Stomach (tissue), 9 donors: ENCODE data around the gene KLHL14. TPM values are rescaled to one million over a fixed set of nuclear protein-coding genes. Genes with fewer than 3 reads are reported as not detected.

Experiments used
- DNase-seq, 2 donors: peaks; one replicate each; pipeline versions ENCODE4 v3.0.0 to v3.0.0-alpha.2; 2013 to 2019
- H3K27ac ChIP-seq, 5 donors: fragments of 200-600 bp in 4 of 5; sonication (generic) in 4 of 5; one replicate each; pipeline ENCODE4 v1.5.1; 2013 to 2019; ENCODE audit warnings: mild to moderate bottlenecking in 1 of 5, moderate library complexity in 1 of 5
- H3K27me3 ChIP-seq, 3 donors: fragments of 200-600 bp; sonication (generic); one replicate each; pipeline ENCODE4 v1.5.1; 2017 to 2019; ENCODE audit warnings: mixed run types in 1 of 3
- H3K36me3 ChIP-seq, 4 donors: fragments of 200-600 bp; sonication (generic); 1 replicate in 3 of 4; 2 replicates in 1 of 4; pipeline ENCODE4 v1.5.1; 2016 to 2019
- H3K4me1 ChIP-seq, 4 donors: fragments of 200-600 bp; sonication (generic); one replicate each; pipeline ENCODE4 v1.5.1; 2016 to 2019
- H3K4me3 ChIP-seq, 4 donors: fragments of 200-600 bp; sonication (generic) in 3 of 4; one replicate each; pipeline ENCODE4 v1.5.1; 2016 to 2019; ENCODE audit warnings: mild to moderate bottlenecking in 1 of 4
- H3K9me3 ChIP-seq, 4 donors: fragments of 200-600 bp; sonication (generic); one replicate each; pipeline ENCODE4 v1.5.1; 2016 to 2019
- CTCF ChIP-seq, 7 experiments: fragments of 450-650 bp in 4 of 7; fragments of 200-600 bp in 3 of 7; sonication (generic) in 3 of 7; IDR thresholded peaks; one replicate each; pipeline ENCODE4 v1.5.1; 2016 to 2019; ENCODE audit warnings: antibody characterized with exemption in 7 of 7, control low read depth in 2 of 7, mild to moderate bottlenecking in 1 of 7
- EP300 ChIP-seq: sonication (generic); formaldehyde crosslinking; IDR thresholded peaks from one replicate; pipeline ENCODE4 v1.6.1; 2017; ENCODE audit warnings: antibody characterized with exemption
- POLR2A ChIP-seq, 4 donors: fragments of 450-650 bp; IDR thresholded peaks; one replicate each; pipeline ENCODE4 v1.6.1; 2016; ENCODE audit warnings: antibody characterized with exemption in 4 of 4, control low read depth in 2 of 4, mild to moderate bottlenecking in 1 of 4, moderate library complexity in 1 of 4
- POLR2AphosphoS5 ChIP-seq, 3 donors: sonication (generic); formaldehyde crosslinking; IDR thresholded peaks; one replicate each; pipeline ENCODE4 v1.6.1; 2016; ENCODE audit warnings: antibody characterized with exemption in 3 of 3
- WGBS, 5 donors: extraction: QIAGEN DNeasy Blood & Tissue Kit in 3 of 5; methylation state at CpG; one replicate each; pipeline versions ENCODE4 v1.1.5 to v1.1.7; 2013 to 2018; 5-methylcytosine and 5-hydroxymethylcytosine counted together
- intact Hi-C: fragments of 100-400 bp; cut with DNase I; formaldehyde crosslinking; loops from one replicate; pipeline ENCODE4 v1.15.1; 2023; ENCODE audit warnings: low total_unique reads
- polyA plus RNA-seq, 3 donors: library from polyadenylated mRNA; stranded (reverse); fragments of 200-250 nt; gene quantifications; one replicate each; pipeline ENCODE4 v1.2.3, GENCODE V29; 2013
- total RNA-seq, 5 donors: library from RNA; depleted of rRNA; stranded (reverse); fragments of >200 nt; gene quantifications; one replicate each; pipeline versions ENCODE4 v1.1.0 to v1.2.3, GENCODE V29; 2014 to 2016
- donor health status: healthy with polysubstance abuse.
- donor health status: Bipolar disorder and iron deficiency.
- donor health status: healthy.

Gene KLHL14
- total and polyA plus RNA-seq, 8 donors = 0.15 to 3.5 (median 0.41) TPM; not detected in 4

- Histone ChIP-seq H3K36me3 (no peaks in the 10 kb centered on the region), H3K4me3 (peak overlapping the region; percentile 43 to 61 (median 52)), H3K27me3 (peaks cover 0 to 61% (median 37%) of the 10 kb centered on the region in 3 donors), H3K4me1 (peaks cover 23 to 31% (median 29%) of the 10 kb centered on the region in 4 donors), H3K27ac (no peak overlapping the region), H3K9me3 (no peaks in the 10 kb centered on the region)
- WGBS, 5 donors = 3 to 9% (median 4%) methylated on average over 19 to 31 of the region's 31 CpGs
- peak in 1 of 2 donors; percentile 44 for DNase-seq
- no peak for TF ChIP-seq EP300
- no peak for TF ChIP-seq CTCF (IDR thresholded peaks at IDR 0.05)
- TF ChIP-seq POLR2A (IDR thresholded peaks at IDR 0.05) = no peak
- TF ChIP-seq POLR2AphosphoS5 (IDR thresholded peaks at IDR 0.05) = no peak
- intact Hi-C loops = no loop called here
These were observed 3.2 kb downstream of the KLHL14 start for GRCh38 chr18:32769586-32770053.

- H3K27ac ChIP-seq = no peak overlapping the region
- TF ChIP-seq POLR2A (IDR thresholded peaks at IDR 0.05) = no peak
- peak overlapping the region in 1 of 4 donors; percentile 61 for H3K4me3 ChIP-seq
- intact Hi-C loops = no loop called here
- peaks cover 0 to 61% (median 37%) of the 10 kb centered on the region in 3 donors for H3K27me3 ChIP-seq
- WGBS, 5 donors = 35 to 54% (median 37%) methylated on average over 8 of the region's 8 CpGs
- H3K4me1 ChIP-seq = peaks cover 23 to 31% (median 29%) of the 10 kb centered on the region in 4 donors
- no peaks in the 10 kb centered on the region for H3K36me3 ChIP-seq
- no peaks in the 10 kb centered on the region for H3K9me3 ChIP-seq
- DNase-seq = no peak
These were observed 3.7 kb downstream of the KLHL14 start for GRCh38 chr18:32769071-32769585.

- no peaks in the 10 kb centered on the region for H3K36me3 ChIP-seq
- peaks cover 0 to 49% (median 34%) of the 10 kb centered on the region in 3 donors for H3K27me3 ChIP-seq
- WGBS, 5 donors = 84 to 94% (median 91%) methylated on average over 3 of the region's 3 CpGs
- H3K4me3 ChIP-seq = no peak overlapping the region
- no peaks in the 10 kb centered on the region for H3K9me3 ChIP-seq
- no peak for DNase-seq
- TF ChIP-seq CTCF (IDR thresholded peaks at IDR 0.05) (no peak), POLR2A (IDR thresholded peaks at IDR 0.05) (no peak), EP300 (no peak), POLR2AphosphoS5 (IDR thresholded peaks at IDR 0.05) (no peak)
- intact Hi-C loops = no loop called here
- no peak overlapping the region for H3K27ac ChIP-seq
- peaks cover 23 to 29% (median 28%) of the 10 kb centered on the region in 4 donors for H3K4me1 ChIP-seq
These were observed 5.4 kb downstream of the KLHL14 start for GRCh38 chr18:32767400-32767799.

DNA sequence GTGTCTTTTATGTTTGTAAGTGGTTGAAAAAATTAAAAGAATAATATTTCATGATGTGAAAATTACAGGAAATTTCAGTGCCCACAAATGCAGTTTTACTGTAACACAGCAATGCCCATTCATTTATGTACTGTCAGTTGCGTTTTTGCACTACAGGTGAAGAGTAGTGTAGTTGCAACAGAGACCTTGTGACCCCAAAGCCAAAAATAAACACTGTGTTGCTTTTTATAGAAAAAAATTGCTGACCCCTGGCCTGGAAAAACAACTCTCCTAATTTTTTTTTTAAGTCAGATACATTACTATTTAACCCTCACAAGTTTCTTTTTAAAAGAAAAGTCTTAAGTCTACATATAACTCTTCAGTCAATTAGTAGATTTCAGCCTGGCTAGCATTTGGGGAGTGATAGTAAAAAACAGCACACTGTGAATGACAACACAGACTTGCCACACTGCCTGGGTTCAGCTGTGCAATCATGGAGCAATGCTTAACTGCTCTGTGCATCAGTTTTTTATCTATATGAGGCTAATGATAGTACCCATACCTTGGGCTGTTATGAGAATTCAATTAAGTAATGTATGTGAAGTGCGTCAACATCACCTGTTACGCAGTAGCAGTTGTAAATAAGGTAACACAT is 8.1 kb downstream of the KLHL14 start:
- no peaks in the 10 kb centered on the region for H3K9me3 ChIP-seq
- H3K4me3 ChIP-seq = no peak overlapping the region
- no peak for DNase-seq
- intact Hi-C loops = no loop called here
- 84 to 93% (median 92%) methylated on average over 3 of the region's 3 CpGs for WGBS, 5 donors
- H3K36me3 ChIP-seq = no peaks in the 10 kb centered on the region
- H3K4me1 ChIP-seq = peaks cover 2 to 4% (median 3%) of the 10 kb centered on the region in 4 donors
- TF ChIP-seq CTCF (IDR thresholded peaks at IDR 0.05) (no peak), POLR2AphosphoS5 (IDR thresholded peaks at IDR 0.05) (no peak), POLR2A (IDR thresholded peaks at IDR 0.05) (no peak), EP300 (no peak)
- peaks cover 0 to 23% (median 7%) of the 10 kb centered on the region in 3 donors for H3K27me3 ChIP-seq
- no peak overlapping the region for H3K27ac ChIP-seq

GRCh38 chr18:32763293-32763692 is 9.5 kb downstream of the KLHL14 start:
- Histone ChIP-seq H3K4me3 (no peak overlapping the region), H3K4me1 (no peaks in the 10 kb centered on the region), H3K27me3 (peaks cover 0 to 8% (median 0%) of the 10 kb centered on the region in 3 donors), H3K9me3 (no peaks in the 10 kb centered on the region), H3K27ac (no peak overlapping the region), H3K36me3 (no peaks in the 10 kb centered on the region)
- no peak for TF ChIP-seq POLR2AphosphoS5 (IDR thresholded peaks at IDR 0.05)
- TF ChIP-seq POLR2A (IDR thresholded peaks at IDR 0.05) = no peak
- no peak for TF ChIP-seq CTCF (IDR thresholded peaks at IDR 0.05)
- no peak for TF ChIP-seq EP300
- 74 to 83% (median 76%) methylated on average over 2 of the region's 2 CpGs for WGBS, 5 donors
- no peak for DNase-seq
- intact Hi-C loops = no loop called here
